Measurements from ENCODE around the gene ADAMTS17.

DNA sequence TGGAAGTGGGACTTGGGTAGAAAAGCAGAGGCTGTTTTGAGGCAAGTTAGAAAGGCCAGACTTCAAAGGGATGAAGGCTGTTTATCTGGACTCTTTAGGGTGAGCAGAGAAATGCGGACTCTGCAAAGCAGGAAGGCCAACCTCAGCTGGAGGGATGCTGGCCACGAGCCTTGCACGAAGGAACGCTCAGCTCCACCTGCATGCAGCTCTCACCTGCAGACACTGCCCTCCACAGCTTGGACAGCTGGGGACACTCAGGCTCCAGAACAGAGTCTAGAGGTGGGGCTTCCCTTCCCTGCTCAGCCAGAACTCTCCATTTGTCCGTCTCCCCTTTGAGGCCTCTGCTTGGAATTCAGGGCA is 229.7 kb downstream of the ADAMTS17 start:
- TF ChIP-seq POLR2A (IDR thresholded peaks at IDR 0.05) = no peak
- TF ChIP-seq, protein P1, sequence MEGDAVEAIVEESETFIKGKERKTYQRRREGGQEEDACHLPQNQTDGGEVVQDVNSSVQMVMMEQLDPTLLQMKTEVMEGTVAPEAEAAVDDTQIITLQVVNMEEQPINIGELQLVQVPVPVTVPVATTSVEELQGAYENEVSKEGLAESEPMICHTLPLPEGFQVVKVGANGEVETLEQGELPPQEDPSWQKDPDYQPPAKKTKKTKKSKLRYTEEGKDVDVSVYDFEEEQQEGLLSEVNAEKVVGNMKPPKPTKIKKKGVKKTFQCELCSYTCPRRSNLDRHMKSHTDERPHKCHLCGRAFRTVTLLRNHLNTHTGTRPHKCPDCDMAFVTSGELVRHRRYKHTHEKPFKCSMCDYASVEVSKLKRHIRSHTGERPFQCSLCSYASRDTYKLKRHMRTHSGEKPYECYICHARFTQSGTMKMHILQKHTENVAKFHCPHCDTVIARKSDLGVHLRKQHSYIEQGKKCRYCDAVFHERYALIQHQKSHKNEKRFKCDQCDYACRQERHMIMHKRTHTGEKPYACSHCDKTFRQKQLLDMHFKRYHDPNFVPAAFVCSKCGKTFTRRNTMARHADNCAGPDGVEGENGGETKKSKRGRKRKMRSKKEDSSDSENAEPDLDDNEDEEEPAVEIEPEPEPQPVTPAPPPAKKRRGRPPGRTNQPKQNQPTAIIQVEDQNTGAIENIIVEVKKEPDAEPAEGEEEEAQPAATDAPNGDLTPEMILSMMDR (IDR thresholded peaks at IDR 0.05 in 4 of 5, conservative IDR thresholded peaks at IDR 0.05 in 1 of 5) = no peak
